Loucy (cell line): ENCODE measurements around the gene TRPV5.

Source experiments
- H2AFZ ChIP-seq: fragments of 200-600 bp; sonication (generic); 2 replicates; pipeline ENCODE4 v1.6.0; 2016; ENCODE audit warnings: antibody characterized with exemption, mild to moderate bottlenecking, low read length, moderate library complexity
- H3F3A ChIP-seq: fragments of 200-600 bp; 2 replicates; pipeline ENCODE4 v1.6.0; 2016; ENCODE audit warnings: antibody characterized with exemption, low read depth, mild to moderate bottlenecking
- H3K27me3 ChIP-seq: fragments of 200-600 bp; sonication (generic); 2 replicates; pipeline ENCODE4 v1.6.1; 2014; ENCODE audit warnings: low read length, mild to moderate bottlenecking; ENCODE audit not compliant: insufficient read depth, poor library complexity, severe bottlenecking
- H3K36me3 ChIP-seq: fragments of 200-600 bp; sonication (generic); 2 replicates; pipeline ENCODE4 v1.6.1; 2016; ENCODE audit warnings: low read length; ENCODE audit not compliant: insufficient read depth
- H3K4me1 ChIP-seq: fragments of 200-600 bp; sonication (generic); 2 replicates; pipeline ENCODE4 v1.5.1; 2014; ENCODE audit warnings: low read length, mild to moderate bottlenecking; ENCODE audit not compliant: insufficient read depth, poor library complexity, severe bottlenecking
- H3K4me2 ChIP-seq: fragments of 200-600 bp; sonication (generic); 2 replicates; pipeline ENCODE4 v1.6.0; 2014; ENCODE audit warnings: antibody characterized with exemption, low read length, low read depth, mild to moderate bottlenecking; ENCODE audit not compliant: poor library complexity, severe bottlenecking
- H3K4me3 ChIP-seq: fragments of 200-600 bp; sonication (generic); 2 replicates; pipeline ENCODE4 v1.5.1; 2014; ENCODE audit warnings: low read length, mild to moderate bottlenecking, mixed read lengths; ENCODE audit not compliant: poor library complexity, severe bottlenecking
- H3K79me2 ChIP-seq: fragments of 200-600 bp; sonication (generic); 2 replicates; pipeline ENCODE4 v1.6.1; 2014; ENCODE audit warnings: low read length; ENCODE audit not compliant: insufficient read depth
- H3K9ac ChIP-seq: fragments of 200-600 bp; sonication (generic); 2 replicates; pipeline ENCODE4 v1.6.0; 2014; ENCODE audit warnings: mild to moderate bottlenecking, low read depth, low read length, moderate library complexity; ENCODE audit not compliant: poor library complexity, severe bottlenecking
- H3K9me2 ChIP-seq: fragments of 200-600 bp; sonication (generic); replicated peaks from 2 replicates; pipeline ENCODE4 v1.6.1; 2016; ENCODE audit warnings: low read depth, low read length, mixed read lengths
- H3K9me3 ChIP-seq: fragments of 200-600 bp; sonication (generic); 2 replicates; pipeline ENCODE4 v1.6.1; 2014; ENCODE audit warnings: mild to moderate bottlenecking, antibody characterized with exemption, low read length, low read depth; ENCODE audit not compliant: insufficient read depth
- H4K20me1 ChIP-seq: fragments of 200-600 bp; sonication (generic); 2 replicates; pipeline ENCODE4 v1.6.0; 2014; ENCODE audit warnings: antibody characterized with exemption, low read length, mild to moderate bottlenecking; ENCODE audit not compliant: insufficient read depth, poor library complexity, severe bottlenecking
- CTCF ChIP-seq: fragments of 200-600 bp; sonication (generic); conservative IDR thresholded peaks from 2 replicates; pipeline ENCODE4 v1.5.1; 2014; ENCODE audit warnings: mild to moderate bottlenecking, antibody characterized with exemption, low read length
- EZH2phosphoT487 ChIP-seq: fragments of 200-600 bp; IDR thresholded peaks from 2 replicates; pipeline ENCODE4 v1.6.1; 2018; ENCODE audit warnings: antibody characterized with exemption, mild to moderate bottlenecking, moderate library complexity, borderline replicate concordance

The TRPV5 gene

GRCh38 chr7:142894112-142894984 lies 39.2 kb downstream of the TRPV5 start:
- H3K27me3 ChIP-seq = no peaks in the 10 kb centered on the region
- no peaks in the 10 kb centered on the region for H4K20me1 ChIP-seq
- H3K4me3 ChIP-seq = no peak overlapping the region
- TF ChIP-seq EZH2phosphoT487 = no peak
- no peak for TF ChIP-seq CTCF
- no peaks in the 10 kb centered on the region for H3K36me3 ChIP-seq
- H3K4me2 ChIP-seq = no peak overlapping the region
- H3K4me1 ChIP-seq = no peaks in the 10 kb centered on the region
- no peaks in the 10 kb centered on the region for H3K9me2 ChIP-seq
- no peaks in the 10 kb centered on the region for H3K79me2 ChIP-seq
- H3K9me3 ChIP-seq = no peaks in the 10 kb centered on the region
- no peaks in the 10 kb centered on the region for H3F3A ChIP-seq
- no peak overlapping the region for H2AFZ ChIP-seq
- H3K9ac ChIP-seq = no peak overlapping the region

GRCh38 chr7:142892951-142893350 lies 40.6 kb downstream of the TRPV5 start:
- Histone ChIP-seq H3K27me3 (no peaks in the 10 kb centered on the region), H3K36me3 (no peaks in the 10 kb centered on the region), H2AFZ (no peak overlapping the region), H3K4me3 (no peak overlapping the region), H3K4me1 (no peaks in the 10 kb centered on the region), H3K4me2 (no peak overlapping the region), H3K9me2 (no peaks in the 10 kb centered on the region), H3K9ac (no peak overlapping the region), H3K79me2 (no peaks in the 10 kb centered on the region), H4K20me1 (no peaks in the 10 kb centered on the region), H3K9me3 (no peaks in the 10 kb centered on the region), H3F3A (no peaks in the 10 kb centered on the region)
- TF ChIP-seq CTCF (no peak), EZH2phosphoT487 (no peak)

DNA sequence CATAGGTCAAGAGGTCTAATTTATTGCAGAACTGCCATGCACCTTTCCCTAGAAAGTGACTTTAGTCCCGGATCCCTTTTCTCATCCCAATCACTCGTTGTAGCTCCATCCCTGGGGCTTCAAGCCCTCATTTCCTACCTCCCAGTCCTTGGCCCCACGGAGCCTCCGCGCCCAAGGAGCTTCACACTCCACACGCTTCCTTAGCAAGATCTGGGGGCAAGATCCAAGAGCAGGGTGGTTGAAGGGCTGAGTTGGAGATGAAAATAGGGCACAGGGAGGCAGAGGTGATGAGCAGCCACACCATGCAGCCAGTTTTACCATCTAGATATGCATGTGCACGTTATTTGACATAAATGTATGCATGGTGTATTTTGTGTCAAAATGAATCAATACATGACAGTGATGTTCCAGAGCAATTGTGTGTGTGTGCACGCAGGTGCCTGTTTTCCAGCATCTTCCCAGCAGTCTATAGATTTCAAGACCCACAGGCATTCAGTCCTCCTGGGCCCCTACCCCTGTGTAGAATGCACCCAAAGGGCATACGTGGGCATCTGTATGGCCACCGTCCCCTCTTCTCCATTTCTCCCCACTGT lies 42.0 kb downstream of the TRPV5 start:
- Histone ChIP-seq H3K9ac (no peak overlapping the region), H3K4me1 (no peaks in the 10 kb centered on the region), H3K79me2 (no peaks in the 10 kb centered on the region), H3K36me3 (no peaks in the 10 kb centered on the region), H2AFZ (no peak overlapping the region), H3K4me3 (no peak overlapping the region), H3F3A (no peaks in the 10 kb centered on the region), H3K27me3 (no peaks in the 10 kb centered on the region), H3K4me2 (no peak overlapping the region), H4K20me1 (no peaks in the 10 kb centered on the region), H3K9me3 (no peaks in the 10 kb centered on the region), H3K9me2 (no peaks in the 10 kb centered on the region)
- TF ChIP-seq CTCF = no peak
- no peak for TF ChIP-seq EZH2phosphoT487
